HG02885 (cell line): ENCODE data around the gene ZNF275.

Experiments
- ATAC-seq: cut with Tn5 transposase; IDR thresholded peaks from one replicate; pipeline ENCODE4 v1.9.1; 2021; ENCODE audit warnings: mild to moderate bottlenecking; ENCODE audit not compliant: unreplicated experiment, poor library complexity

Gene ZNF275

GRCh38 chrX:153351981-153352380 is 18.0 kb downstream of the ZNF275 start:
- ATAC-seq, result no peak

GRCh38 chrX:153352858-153353257 is 18.9 kb downstream of the ZNF275 start:
- ATAC-seq, result no peak

- no peak for ATAC-seq
These were observed 19.5 kb downstream of the ZNF275 start for GRCh38 chrX:153353416-153353815.

GRCh38 chrX:153357877-153358276 is 23.9 kb downstream of the ZNF275 start:
- no peak for ATAC-seq

- no peak for ATAC-seq
These were observed 27.9 kb downstream of the ZNF275 start for GRCh38 chrX:153361781-153362397.

- ATAC-seq, result no peak
These were observed 31.7 kb downstream of the ZNF275 start for GRCh38 chrX:153365670-153366069.

- ATAC-seq, result no peak
These were observed 32.2 kb downstream of the ZNF275 start for GRCh38 chrX:153366119-153366518.

- no peak for ATAC-seq
These were observed 33.1 kb downstream of the ZNF275 start for GRCh38 chrX:153366878-153367538.

- no peak for ATAC-seq
These were observed 36.5 kb downstream of the ZNF275 start for GRCh38 chrX:153370293-153371055.

- ATAC-seq, result no peak
These were observed 37.3 kb downstream of the ZNF275 start for GRCh38 chrX:153371256-153371655.

GRCh38 chrX:153372949-153373348 is 39.0 kb downstream of the ZNF275 start:
- ATAC-seq, result no peak

GRCh38 chrX:153374426-153374825 is 40.5 kb downstream of the ZNF275 start:
- ATAC-seq, result no peak

- ATAC-seq, result no peak
These were observed 41.6 kb downstream of the ZNF275 start for GRCh38 chrX:153375571-153375970.

GRCh38 chrX:153377727-153378126 is 43.8 kb downstream of the ZNF275 start:
- ATAC-seq, result no peak

GRCh38 chrX:153378607-153379006 is 44.7 kb downstream of the ZNF275 start:
- no peak for ATAC-seq

GRCh38 chrX:153379508-153379907 is 45.6 kb downstream of the ZNF275 start:
- no peak for ATAC-seq

GRCh38 chrX:153379971-153380581 is 46.1 kb downstream of the ZNF275 start:
- ATAC-seq, result no peak

- ATAC-seq, result no peak
These were observed 46.7 kb downstream of the ZNF275 start for GRCh38 chrX:153380691-153381090.

- ATAC-seq, result no peak
These were observed 48.0 kb downstream of the ZNF275 start for GRCh38 chrX:153381684-153382532.
